ENCODE measurements around the gene LCLAT1. TPM values are rescaled to one million over a fixed set of nuclear protein-coding genes. Genes with fewer than 3 reads are reported as not detected.

The LCLAT1 gene
- total and polyA plus RNA-seq, 12 donors: 8.0 to 56.4 (median 42.7) TPM

GRCh38 chr2:30686669-30687068 lies 239.6 kb downstream of the LCLAT1 start:
- no peak for TF ChIP-seq CTCF (IDR thresholded peaks at IDR 0.05)
- H3K9me3 ChIP-seq: no peaks in the 10 kb centered on the region
- no peaks in the 10 kb centered on the region for H3K27me3 ChIP-seq
- DNase-seq: no peak
- intact Hi-C loops (cut with DNase I): loop anchor here in 3 of 10 donors (5.0 to 10.0 kb wide), 3 partner anchors 59 to 162 kb away; no protein-coding TSS in a partner anchor
- peak in 1 of 8 donors; percentile 23 for ATAC-seq
- WGBS, 2 donors: 42 to 52% methylated on average over 4 of the region's 4 CpGs
- no peaks in the 10 kb centered on the region for H3K36me3 ChIP-seq
- no peak overlapping the region for H3K4me3 ChIP-seq
- H3K27ac ChIP-seq: peak overlapping the region in 3 of 10 donors; percentile 16 to 35 (median 34)
- peaks cover 0 to 32% (median 14%) of the 10 kb centered on the region in 9 donors for H3K4me1 ChIP-seq

GRCh38 chr2:30688956-30689401 lies 241.9 kb downstream of the LCLAT1 start:
- no peak overlapping the region for H3K4me3 ChIP-seq
- DNase-seq: peak; percentile 49 to 68

GRCh38 chr2:30689496-30690125 lies 242.6 kb downstream of the LCLAT1 start:
- intact Hi-C loops (cut with DNase I): loop anchor here in 5 of 10 donors (5.0 to 10.0 kb wide), 8 partner anchors 62 to 355 kb away; partner anchors contain the start of gene LCLAT1 (in 1 of the 5)
- 44 to 56% methylated on average over 6 of the region's 6 CpGs for WGBS, 2 donors
- Histone ChIP-seq H3K4me1 (peaks cover 3 to 45% (median 24%) of the 10 kb centered on the region in 9 donors), H3K27me3 (no peaks in the 10 kb centered on the region), H3K27ac (peak overlapping the region; percentile 56 to 87 (median 82)), H3K4me3 (no peak overlapping the region), H3K9me3 (no peaks in the 10 kb centered on the region), H3K36me3 (no peaks in the 10 kb centered on the region)
- no peak for DNase-seq
- peak in 6 of 8 donors; percentile 11 to 54 (median 34) for ATAC-seq
- no peak for TF ChIP-seq CTCF (IDR thresholded peaks at IDR 0.05)

More at GRCh38 chr2:30688956-30689401, 241.9 kb downstream of the LCLAT1 start:
- peak overlapping the region; percentile 56 to 87 (median 82) for H3K27ac ChIP-seq
- H3K9me3 ChIP-seq: no peaks in the 10 kb centered on the region
- WGBS, 2 donors: 43 to 51% methylated on average over 4 of the region's 4 CpGs
- peaks cover 3 to 39% (median 18%) of the 10 kb centered on the region in 9 donors for H3K4me1 ChIP-seq
- no peaks in the 10 kb centered on the region for H3K27me3 ChIP-seq
- no peak for TF ChIP-seq CTCF (IDR thresholded peaks at IDR 0.05)
- intact Hi-C loops (cut with DNase I): loop anchor here in 3 of 10 donors (5.0 to 10.0 kb wide), 3 partner anchors 62 to 164 kb away; no protein-coding TSS in a partner anchor
- H3K36me3 ChIP-seq: no peaks in the 10 kb centered on the region
- peak; percentile 59 to 84 (median 77) for ATAC-seq

GRCh38 chr2:30690126-30690561 lies 243.1 kb downstream of the LCLAT1 start:
- no peak for DNase-seq
- WGBS, 2 donors: 56 to 62% methylated on average over 5 of the region's 5 CpGs
- H3K9me3 ChIP-seq: no peaks in the 10 kb centered on the region

More at GRCh38 chr2:30690126-30690561, 243.1 kb downstream of the LCLAT1 start:
- H3K4me1 ChIP-seq: peaks cover 5 to 50% (median 27%) of the 10 kb centered on the region in 9 donors
- no peak for TF ChIP-seq CTCF (IDR thresholded peaks at IDR 0.05)
- H3K4me3 ChIP-seq: no peak overlapping the region
- H3K27ac ChIP-seq: peak overlapping the region in 9 of 10 donors; percentile 62 to 87 (median 83)
- H3K36me3 ChIP-seq: no peaks in the 10 kb centered on the region
- intact Hi-C loops (cut with DNase I): loop anchor here in 4 of 10 donors (5.0 to 10.0 kb wide), 5 partner anchors 245 to 355 kb away; partner anchors contain the start of gene LCLAT1 (in 1 of the 4)
- H3K27me3 ChIP-seq: no peaks in the 10 kb centered on the region
- no peak for ATAC-seq

Measured in heart right ventricle (tissue), 16 donors.